Progenitor cell of endocrine pancreas (in vitro differentiated cells): ENCODE measurements around the gene GHDC. TPM values are rescaled to one million over a fixed set of nuclear protein-coding genes. Genes with fewer than 3 reads are reported as not detected.
A peak's percentile ranks its signal among the peaks of the same experiment; 100 is the strongest.
"Not testable (repeated sequence)": the region's sequence is repeated elsewhere in the genome, so short reads cannot be mapped to it uniquely, and the experiment has no call there.

Experiments used
- DNase-seq: peaks from one replicate; pipeline ENCODE4 v3.0.0; 2021; ENCODE audit warnings: low spot score; ENCODE audit not compliant: unreplicated experiment
- H3K27ac Mint-ChIP-seq: 2 replicates; pipeline ENCODE4 v1.8.0; 2021; ENCODE audit warnings: mild to moderate bottlenecking, moderate library complexity, mixed read lengths
- H3K27me3 Mint-ChIP-seq: 2 replicates; pipeline ENCODE4 v1.8.0; 2021; ENCODE audit warnings: mixed read lengths
- H3K36me3 Mint-ChIP-seq: 2 replicates; pipeline ENCODE4 v1.8.0; 2022; ENCODE audit warnings: mixed read lengths; ENCODE audit not compliant: insufficient read depth
- H3K4me1 Mint-ChIP-seq: 2 replicates; pipeline ENCODE4 v1.8.0; 2021; ENCODE audit warnings: low read depth, mixed read lengths
- H3K4me3 Mint-ChIP-seq: 2 replicates; pipeline ENCODE4 v1.8.0; 2021; ENCODE audit warnings: low read depth, mild to moderate bottlenecking, moderate library complexity, mixed read lengths
- H3K9me3 Mint-ChIP-seq: 2 replicates; pipeline ENCODE4 v1.8.0; 2021; ENCODE audit warnings: low read depth, mixed read lengths
- CTCF ChIP-seq: fragments of 200-600 bp; sonication (generic); IDR thresholded peaks from one replicate; pipeline ENCODE4 v1.5.0; 2021; ENCODE audit warnings: antibody characterized with exemption, mild to moderate bottlenecking; ENCODE audit not compliant: unreplicated experiment
- long read RNA-seq: library from polyadenylated mRNA; unstranded; transcript quantifications from one replicate; pipeline ENCODE4 v2.0.0, GENCODE V29; 2020
- total RNA-seq: library from RNA; stranded (reverse); gene quantifications from 2 replicates; pipeline ENCODE4 v1.2.1, GENCODE V29; 2021

Gene GHDC, protein sequence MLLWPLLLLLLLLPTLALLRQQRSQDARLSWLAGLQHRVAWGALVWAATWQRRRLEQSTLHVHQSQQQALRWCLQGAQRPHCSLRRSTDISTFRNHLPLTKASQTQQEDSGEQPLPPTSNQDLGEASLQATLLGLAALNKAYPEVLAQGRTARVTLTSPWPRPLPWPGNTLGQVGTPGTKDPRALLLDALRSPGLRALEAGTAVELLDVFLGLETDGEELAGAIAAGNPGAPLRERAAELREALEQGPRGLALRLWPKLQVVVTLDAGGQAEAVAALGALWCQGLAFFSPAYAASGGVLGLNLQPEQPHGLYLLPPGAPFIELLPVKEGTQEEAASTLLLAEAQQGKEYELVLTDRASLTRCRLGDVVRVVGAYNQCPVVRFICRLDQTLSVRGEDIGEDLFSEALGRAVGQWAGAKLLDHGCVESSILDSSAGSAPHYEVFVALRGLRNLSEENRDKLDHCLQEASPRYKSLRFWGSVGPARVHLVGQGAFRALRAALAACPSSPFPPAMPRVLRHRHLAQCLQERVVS
- total RNA-seq = 6.8 and 8.1 TPM in 2 replicates
- long read RNA-seq = 0 reads

GRCh38 chr17:42193969-42194899 is at the start of gene GHDC:
TSS of gene GHDC (minus strand) at chr17:42194494. CDS start at chr17:42193581, 913 bp downstream.
- no peaks in the 10 kb centered on the region for H3K36me3 Mint-ChIP-seq
- H3K9me3 Mint-ChIP-seq = no peaks in the 10 kb centered on the region
- peak within 1 kb of the TSS; percentile 76 for H3K4me3 Mint-ChIP-seq
- peaks cover 2% of the 10 kb centered on the region for H3K4me1 Mint-ChIP-seq
- peak within 1 kb of the TSS; percentile 25 for H3K27ac Mint-ChIP-seq
- H3K27me3 Mint-ChIP-seq = no peaks in the 10 kb centered on the region
- TF ChIP-seq CTCF = no peak
- no peak for DNase-seq

GRCh38 chr17:42243493-42243982 is 49.2 kb upstream of the GHDC start:
- peaks cover 10% of the 10 kb centered on the region for H3K4me1 Mint-ChIP-seq
- no peak overlapping the region for H3K27ac Mint-ChIP-seq
- TF ChIP-seq CTCF = no peak
- H3K4me3 Mint-ChIP-seq = no peak overlapping the region
- H3K36me3 Mint-ChIP-seq = no peaks in the 10 kb centered on the region
- no peak for DNase-seq
- H3K27me3 Mint-ChIP-seq = no peaks in the 10 kb centered on the region
- H3K9me3 Mint-ChIP-seq = no peaks in the 10 kb centered on the region

DNA sequence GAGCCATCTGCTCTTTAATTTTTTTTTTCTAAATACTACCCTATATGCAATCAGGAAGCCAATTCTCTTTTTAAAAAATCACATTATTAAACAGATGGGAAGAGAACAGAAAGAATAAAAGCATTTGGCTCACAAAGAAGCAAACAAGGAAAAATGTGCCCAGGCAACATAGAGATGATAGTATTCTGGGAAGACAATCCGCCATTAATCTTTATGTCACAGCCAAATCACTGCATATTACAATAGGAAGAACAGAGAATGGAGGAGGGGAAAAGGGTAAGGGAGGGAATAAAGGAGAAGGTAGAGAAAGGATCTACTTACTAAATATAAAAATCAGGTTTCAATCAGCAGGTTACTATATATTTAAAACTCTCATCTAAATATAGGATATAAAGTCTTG is 47.6 kb upstream of the GHDC start:
- Mint-ChIP-seq H3K4me3 (no peak overlapping the region), H3K27ac (no peak overlapping the region), H3K36me3 (no peaks in the 10 kb centered on the region), H3K9me3 (no peaks in the 10 kb centered on the region), H3K4me1 (peaks cover 9% of the 10 kb centered on the region), H3K27me3 (no peaks in the 10 kb centered on the region)
- DNase-seq = no peak
- no peak for TF ChIP-seq CTCF

GRCh38 chr17:42240863-42241262 is 46.6 kb upstream of the GHDC start:
- H3K4me1 Mint-ChIP-seq = peaks cover 10% of the 10 kb centered on the region
- DNase-seq, H3K9me3 Mint-ChIP-seq, H3K27ac Mint-ChIP-seq, H3K4me3 Mint-ChIP-seq, H3K27me3 Mint-ChIP-seq, H3K36me3 Mint-ChIP-seq: not testable (repeated sequence)

DNA sequence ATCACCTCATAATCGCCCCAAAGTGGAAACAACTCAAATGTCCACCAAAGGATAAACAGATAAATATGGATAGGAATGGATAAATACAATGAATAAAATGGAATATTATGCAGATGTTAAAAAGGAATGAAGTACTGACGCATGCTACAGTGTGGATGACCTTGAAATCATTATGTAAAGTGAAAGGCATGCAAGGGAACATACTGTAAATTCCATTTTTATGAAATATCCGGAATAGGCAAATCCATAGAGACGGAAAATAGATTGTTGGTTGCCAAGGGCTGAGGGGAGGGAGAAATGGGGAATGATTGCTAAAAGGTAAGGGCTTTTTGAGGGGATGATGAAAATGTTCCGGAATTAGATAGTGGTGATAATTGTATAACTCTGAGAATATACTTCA is 45.9 kb upstream of the GHDC start:
- Mint-ChIP-seq H3K27ac (no peak overlapping the region), H3K27me3 (no peaks in the 10 kb centered on the region), H3K9me3 (no peaks in the 10 kb centered on the region), H3K36me3 (no peaks in the 10 kb centered on the region), H3K4me3 (no peak overlapping the region), H3K4me1 (peaks cover 10% of the 10 kb centered on the region)
- no peak for TF ChIP-seq CTCF
- DNase-seq = no peak

- not testable (repeated sequence) for H3K4me3 Mint-ChIP-seq
Observed at GRCh38 chr17:42239576-42239975, 45.3 kb upstream of the GHDC start.

More at GRCh38 chr17:42239576-42239975, 45.3 kb upstream of the GHDC start:
- peaks cover 10% of the 10 kb centered on the region for H3K4me1 Mint-ChIP-seq
- not testable (repeated sequence) for DNase-seq, H3K27ac Mint-ChIP-seq, H3K36me3 Mint-ChIP-seq, H3K9me3 Mint-ChIP-seq, H3K27me3 Mint-ChIP-seq
